NCI-H146 (cell line): ENCODE measurements around the gene TRPM4.
"Not testable (repeated sequence)": the region's sequence is repeated elsewhere in the genome, so short reads cannot be mapped to it uniquely, and the experiment has no call there.

Experiments
- DNase-seq: peaks from one replicate; lab custom pipeline; 2025; lab: John Stamatoyannopoulos, UW

The TRPM4 gene

DNA sequence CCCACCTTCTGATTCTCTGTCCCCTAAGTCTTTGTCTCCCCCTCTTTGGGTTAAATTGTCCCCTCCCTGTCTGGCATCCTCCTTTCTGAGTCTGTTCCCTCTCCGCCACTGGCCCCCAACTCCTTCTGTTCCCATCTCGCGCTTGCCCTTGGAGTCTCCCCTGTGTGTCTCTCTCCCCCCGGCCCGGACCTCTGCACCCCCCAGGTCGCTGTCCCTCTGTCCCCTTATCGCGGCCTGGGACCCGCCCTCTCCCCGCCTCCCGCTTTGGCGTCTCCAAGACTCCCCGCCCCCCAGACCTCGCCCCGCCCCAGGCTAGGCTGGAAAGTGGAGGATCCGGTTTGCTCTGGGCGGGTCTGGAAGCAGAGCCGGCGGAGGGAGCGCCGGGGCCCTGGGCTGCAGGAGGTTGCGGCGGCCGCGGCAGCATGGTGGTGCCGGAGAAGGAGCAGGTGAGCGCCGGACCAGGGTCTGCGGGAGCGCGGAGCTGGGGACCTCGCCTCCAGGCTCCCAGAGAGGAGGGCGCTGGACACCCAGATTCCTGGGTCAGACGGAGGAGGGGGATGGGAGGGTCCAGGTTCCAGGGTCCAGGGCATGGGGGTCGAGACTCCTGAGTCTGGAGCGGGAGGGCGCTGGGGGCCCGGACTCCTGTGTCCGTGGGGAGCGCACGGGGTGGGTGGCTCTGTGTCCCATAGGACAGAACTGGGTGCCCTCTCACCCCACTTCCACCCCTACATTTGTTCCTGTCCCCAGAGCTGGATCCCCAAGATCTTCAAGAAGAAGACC is at the start of gene TRPM4:
Gene TRPM4, plus strand, starts transcription at position 348 of the 780 bp plus-strand sequence. Its CDS starts 75 bp downstream, at position 423.
- DNase-seq = peak; percentile 78

DNA sequence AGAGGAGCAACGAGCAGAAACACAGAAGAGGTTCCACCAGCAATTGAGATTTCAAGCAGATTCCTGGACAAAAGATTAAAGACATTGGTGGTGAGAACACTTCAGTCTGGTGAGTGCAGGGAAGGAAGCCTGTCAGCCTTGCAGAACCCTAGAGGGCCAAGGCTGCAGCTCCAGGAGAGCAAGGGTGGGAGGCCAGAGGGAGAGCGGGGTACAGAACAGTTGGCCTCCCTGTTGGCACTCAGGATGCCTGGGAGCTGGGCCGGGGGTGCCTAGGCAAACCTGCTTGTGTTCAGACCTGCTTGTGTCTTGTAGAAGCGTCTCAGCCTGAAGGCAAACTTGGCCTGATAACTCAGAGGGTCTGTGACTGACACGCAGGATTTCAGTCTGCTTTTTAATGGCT is 48.5 kb upstream of the TRPM4 start:
- no peak for DNase-seq

DNA sequence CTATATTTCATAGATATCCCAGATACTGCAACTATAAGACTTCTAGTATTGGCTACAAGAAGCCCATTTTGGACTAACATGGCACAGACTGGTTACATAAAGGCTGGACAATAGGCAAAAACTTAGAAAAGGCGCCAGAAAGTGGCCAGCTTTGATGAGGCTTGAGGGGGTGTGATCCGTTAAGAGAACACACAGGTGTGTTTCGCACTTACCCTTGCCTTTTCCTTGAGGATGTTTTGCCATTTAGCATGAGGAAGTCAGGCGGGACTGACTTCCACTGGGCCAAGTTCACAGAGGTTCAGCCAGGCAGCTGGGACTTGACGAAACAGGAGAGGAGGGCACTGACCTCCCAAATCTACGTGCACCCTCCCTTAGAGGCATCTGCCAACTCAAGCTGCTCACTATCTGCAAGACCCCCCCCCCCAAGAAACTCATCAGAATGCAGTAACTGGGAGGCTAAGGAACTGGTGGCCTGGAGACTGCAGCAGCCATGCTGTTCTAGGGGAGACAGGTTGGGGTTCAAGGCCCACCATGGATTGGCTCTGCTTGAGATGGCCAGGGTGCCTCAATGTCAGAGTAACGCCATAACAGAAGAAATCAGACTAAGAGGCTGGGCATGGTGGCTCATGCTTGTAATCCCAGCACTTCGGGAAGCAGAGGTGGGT is 47.9 kb upstream of the TRPM4 start:
- no peak for DNase-seq

DNA sequence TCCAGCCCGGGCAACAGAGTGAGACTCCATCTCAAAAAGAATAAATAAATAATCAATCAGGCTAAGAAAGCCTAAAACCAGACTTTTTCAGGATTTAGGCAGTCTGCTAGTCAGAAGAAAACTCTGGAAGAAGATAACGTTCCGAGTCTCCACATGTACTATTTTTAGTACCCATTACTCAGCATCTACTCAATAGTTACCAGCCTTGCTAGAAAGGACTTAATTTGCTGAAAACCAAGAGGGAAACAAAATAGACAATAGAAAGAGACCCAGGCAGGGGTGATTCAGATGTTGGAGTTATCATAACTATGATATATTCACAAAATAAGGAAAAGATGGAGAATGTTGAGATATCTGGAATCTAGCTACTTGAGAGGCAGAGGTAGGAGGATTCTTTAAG is 47.0 kb upstream of the TRPM4 start:
- DNase-seq = no peak

DNA sequence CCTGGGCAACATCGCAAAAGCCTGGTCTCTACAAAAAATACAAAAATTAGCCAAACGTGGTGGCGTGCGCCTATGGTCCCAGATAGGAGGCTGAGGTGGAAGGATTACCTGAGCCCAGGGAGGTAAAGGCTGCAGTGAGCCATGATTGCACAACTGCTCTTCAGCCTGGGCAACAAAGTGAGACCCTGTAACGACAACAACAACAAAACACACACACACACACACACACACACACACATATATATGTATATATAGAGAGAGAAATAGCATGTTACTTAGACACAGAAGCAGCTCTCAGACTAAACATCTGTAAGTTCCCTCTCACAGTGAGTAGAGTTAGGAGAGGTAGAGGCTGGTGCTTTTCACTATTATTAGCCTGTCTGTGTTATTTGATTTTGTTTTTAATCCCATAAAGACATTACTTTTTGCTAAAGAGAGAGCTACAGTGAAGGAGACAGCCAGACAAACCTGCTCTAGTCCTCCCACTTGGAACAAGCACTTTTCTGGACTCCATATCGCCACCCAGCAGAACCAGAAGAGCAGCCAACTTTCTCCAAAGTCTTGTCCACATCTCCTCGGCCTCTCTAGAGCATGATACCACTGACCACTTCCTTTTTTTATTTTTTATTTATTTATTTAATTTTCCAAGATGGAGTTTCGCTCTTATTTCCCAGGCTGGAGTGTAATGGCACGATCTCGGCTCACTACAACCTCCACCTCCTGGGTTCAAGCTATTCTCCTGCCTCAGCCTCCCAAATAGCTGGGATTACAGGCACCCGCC is 46.2 kb upstream of the TRPM4 start:
- DNase-seq = no peak

DNA sequence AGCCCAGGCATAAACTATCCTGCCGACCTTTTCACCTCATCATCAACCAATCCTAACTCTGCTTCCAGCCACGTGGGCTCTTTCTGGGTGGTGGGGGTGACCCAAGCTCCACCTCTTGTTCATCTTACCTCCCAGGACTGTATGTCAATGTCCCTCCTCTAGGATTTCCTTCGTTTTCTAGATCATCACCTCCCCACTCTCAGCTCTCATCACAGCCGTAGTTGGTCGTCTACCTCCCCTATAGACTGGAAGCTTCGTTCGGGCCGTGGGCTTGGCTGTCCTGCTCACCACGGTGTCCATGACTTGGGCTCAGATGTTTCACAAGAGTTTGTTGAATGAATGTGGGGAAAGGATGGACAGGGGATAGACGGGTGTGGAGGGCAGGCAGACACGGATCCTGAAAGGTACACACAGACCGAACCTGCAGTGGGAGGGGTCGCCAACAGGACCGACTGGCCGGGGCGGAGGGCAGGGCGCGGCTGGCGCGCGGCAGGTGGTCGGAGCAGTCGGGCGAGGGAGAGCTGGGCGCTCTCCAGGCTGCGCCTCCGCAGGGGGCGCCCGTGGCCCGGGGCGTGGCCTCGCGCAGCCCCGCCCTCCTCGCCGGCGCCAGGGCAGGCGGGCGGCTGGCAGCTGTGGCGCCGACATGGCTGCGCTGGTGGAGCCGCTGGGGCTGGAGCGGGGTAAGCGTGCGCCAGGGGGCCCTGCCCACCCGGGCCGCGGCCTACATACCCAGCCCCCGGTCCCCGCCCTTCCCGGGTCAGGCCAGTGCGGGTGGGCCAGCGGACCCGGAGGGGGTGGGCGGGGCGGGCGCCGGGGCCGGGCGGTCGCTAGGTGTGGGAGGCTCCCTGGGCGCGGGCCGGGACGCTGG is 43.6 kb upstream of the TRPM4 start, which contains the start of gene LIN7B:
Gene LIN7B, plus strand, starts transcription at position 609 of the 868 bp plus-strand sequence. Its CDS starts 35 bp downstream, at position 644.
- peak; percentile 72 for DNase-seq

DNA sequence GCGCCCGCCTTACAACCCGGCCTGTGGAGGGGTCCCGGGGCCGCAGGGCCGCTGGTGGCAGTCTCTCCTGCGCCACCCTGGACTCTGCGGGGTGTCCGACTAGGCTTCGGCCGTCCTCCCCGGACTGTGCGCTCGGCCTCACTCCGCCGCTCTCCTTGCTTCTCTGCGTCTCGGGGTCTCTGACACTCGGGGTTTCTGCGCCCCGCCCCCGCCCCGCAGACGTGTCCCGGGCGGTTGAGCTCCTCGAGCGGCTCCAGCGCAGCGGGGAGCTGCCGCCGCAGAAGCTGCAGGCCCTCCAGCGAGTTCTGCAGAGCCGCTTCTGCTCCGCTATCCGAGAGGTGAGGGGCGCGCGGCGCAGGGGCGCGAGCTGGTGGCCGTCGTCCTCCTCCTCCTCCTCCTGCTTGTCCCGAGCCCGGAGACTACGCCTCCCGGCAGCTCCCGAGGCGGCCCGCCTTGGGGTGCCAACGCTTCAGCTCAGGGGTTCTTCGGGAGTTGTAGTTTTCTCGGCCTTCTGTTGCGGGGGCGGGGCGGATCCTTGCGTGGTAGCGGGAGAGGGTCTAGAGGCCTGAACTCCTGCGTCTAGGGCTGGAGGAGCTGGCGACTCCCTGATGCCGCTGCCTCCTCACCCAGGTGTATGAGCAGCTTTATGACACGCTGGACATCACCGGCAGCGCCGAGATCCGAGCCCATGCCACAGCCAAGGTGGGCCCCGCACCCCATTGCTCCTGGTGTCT is 42.8 kb upstream of the TRPM4 start:
- peak; percentile 55 for DNase-seq

DNA sequence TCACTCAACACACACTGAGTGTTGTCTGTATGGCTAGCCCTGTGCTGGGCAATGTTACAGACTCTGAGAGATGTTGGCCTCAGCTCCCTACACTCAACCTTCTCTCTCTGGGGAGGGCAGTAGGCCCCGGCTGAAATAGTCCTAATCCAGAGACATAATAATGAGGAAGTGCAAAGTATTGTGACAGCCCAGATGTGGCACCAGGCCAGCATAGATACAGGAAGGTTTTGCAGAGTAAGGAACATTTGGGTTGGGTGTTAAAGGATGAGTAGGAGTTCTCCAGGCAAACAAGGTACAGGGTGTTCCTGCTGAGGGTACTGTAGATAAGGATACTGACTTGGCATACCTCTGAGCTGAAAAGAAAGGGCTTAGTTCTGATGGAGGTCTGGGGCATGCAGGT is 41.0 kb upstream of the TRPM4 start:
- DNase-seq = no peak

DNA sequence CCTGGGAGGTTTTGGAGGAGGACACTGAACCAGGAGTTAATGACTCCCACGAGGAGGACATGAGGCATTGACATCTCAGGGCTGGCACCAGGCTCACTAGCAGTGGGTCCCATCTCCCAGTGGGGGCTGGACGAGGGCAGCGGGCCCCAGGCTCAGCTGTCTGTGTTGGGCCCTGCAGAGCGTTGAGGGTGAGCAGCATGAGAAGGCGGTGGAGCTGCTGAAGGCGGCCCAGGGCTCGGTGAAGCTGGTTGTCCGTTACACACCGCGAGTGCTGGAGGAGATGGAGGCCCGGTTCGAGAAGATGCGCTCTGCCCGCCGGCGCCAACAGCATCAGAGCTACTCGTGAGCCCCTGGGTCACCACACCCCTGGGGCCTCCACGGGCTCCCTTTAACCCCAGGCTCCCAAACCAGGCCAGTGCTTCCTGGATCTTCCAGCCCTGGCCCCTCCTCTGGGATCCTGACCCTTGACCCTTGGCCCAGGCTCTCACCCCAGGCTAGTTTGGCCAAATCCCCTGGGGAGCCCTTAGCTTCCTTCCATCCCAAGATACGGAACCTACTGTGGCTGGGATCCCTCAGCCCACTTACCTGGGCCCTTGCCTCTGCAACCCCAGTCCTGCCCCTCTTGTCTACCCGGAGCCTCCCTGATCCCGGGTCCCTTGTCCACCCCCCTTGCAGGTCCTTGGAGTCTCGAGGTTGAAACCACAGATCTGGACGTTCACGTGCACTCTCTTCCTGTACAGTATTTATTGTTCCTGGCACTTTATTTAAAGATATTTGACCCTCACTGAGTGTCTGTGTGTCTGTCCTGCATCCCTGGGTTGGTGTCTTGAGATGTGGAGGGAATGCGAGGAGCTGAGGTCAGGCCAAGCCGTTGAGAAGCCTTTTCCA is 39.7 kb upstream of the TRPM4 start:
- DNase-seq = no peak

DNA sequence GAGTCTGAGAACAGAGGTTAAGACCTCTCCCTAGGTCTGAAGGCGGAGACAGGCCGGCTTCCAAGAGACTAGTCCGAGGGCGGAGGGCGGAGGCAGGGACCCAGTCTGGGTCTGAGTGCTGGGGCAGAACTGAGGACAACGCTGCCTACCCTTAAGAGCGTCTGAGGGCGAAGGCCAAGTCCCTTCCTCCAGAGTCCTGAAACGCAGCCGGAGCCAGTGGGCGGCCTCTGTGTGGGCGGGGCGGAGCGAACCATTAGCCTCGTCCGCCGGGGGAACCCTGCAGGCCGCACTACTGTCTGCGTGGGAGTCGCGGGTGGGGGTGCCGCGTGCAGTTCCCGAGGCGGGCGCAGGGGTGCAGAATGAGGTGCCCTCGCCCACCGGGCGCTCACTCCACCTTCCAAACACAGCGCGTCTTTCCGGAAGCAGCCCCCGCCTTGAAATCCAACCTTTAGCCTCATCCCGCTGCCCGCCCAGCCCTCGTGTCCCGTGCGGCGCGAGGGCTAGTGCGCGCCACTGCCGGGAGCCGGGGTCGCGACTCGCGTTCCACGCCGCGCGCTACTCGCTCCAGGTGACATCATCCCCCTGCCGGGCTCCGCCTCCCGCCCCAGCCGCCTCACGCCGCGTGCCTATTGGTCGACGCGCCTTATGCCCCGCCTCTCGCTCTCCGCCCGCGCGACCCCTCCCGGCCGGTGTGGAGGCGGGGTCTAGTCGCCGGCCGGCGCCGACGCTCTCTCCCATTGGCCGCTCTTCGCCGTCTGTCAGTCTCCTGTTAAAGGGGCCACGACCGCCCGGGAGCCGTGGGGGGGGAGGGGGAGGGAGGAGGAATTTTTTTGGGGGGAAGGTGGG is 38.8 kb upstream of the TRPM4 start, which contains the start of gene C19orf73:
Gene C19orf73, minus strand, starts transcription at position 579 of the 846 bp plus-strand sequence. Its CDS starts 121 bp downstream, at position 458.
- peak; percentile 92 for DNase-seq

DNA sequence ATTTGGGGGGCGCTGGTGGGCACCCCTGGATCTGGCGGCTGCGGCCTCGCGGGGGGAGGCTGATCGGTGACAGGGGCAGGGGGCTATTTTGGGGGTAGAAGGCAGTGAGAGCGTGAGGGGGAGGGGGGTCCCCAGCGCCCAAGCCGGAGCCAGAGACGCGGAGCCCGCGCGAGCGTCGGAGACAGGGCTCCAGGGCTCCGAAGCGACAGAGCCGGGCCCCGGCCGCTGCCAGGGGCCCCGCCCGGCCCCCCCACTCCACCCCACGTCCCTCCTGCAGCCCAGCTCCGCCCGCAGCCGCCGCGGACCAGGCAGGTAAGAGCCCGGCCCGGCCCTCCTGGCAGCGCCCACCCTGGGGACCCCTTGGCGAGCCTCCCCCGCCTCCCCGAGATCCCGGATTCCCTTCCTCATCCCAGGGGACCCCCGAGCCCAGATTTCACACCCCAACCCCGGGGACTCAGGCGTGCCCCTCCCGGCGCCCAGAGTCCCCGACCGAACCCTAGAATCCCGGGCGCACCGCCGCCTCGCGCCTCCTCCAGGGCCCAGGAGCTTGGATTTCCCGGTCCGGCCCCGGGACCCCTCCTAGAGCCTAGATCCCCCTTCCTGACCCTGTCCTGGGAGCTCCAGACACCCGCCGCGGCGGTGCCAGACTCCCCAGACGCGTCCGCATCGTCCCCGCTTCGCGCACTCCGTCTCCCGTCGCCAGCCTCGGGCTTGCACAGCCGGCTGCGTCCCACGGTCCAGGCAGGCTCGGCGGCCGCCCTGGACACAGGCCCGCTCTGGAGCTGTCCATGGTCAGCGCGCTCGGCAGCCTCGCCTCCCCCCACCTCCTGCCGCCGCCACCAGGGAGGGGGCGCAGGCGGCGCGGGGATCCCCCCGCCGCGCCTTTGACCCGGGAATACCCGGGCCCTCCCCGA is 37.9 kb upstream of the TRPM4 start, which contains the start of gene PPFIA3:
Gene PPFIA3, plus strand, starts transcription at position 134 of the 914 bp plus-strand sequence. CDS start 8,330 bp downstream, outside the sequence.
- peak; percentile 46 for DNase-seq

DNA sequence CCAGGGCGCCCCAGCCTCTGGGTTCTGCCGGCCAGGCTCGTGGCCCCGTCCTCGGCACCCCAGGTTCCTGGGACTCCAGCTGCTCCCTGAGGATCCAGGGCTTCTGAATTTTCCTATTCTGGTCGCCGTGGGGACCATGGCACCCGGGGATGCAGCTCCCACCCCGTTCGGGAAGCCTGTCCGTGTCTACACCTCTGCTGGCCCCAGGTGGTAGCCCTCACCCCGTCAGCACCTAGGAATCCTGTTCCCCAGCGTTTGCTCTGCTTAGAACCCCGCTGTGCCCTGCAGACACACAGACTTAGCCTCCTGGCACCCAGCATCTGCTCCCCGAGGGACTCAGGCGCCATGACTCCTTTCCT is 37.3 kb upstream of the TRPM4 start:
- no peak for DNase-seq

DNA sequence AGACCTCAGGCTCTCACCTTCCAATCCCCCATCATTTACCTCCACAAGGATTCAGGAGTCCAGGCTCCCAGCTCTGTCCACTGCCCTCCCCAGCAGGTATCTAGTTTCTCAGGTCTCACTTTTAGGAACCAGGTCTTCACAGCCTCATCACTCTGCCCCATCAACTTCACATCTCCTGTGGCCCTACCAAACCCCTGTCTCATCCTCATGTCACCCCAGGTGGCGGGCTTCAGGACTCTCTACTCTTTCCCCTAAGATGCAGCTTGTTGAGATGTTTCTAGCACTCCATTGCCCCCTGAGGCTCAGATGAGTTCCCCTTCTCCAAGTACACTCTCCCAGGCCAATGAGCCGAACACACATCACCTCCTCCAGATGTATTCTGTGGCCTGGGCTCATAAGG is 36.7 kb upstream of the TRPM4 start:
- DNase-seq = no peak

DNA sequence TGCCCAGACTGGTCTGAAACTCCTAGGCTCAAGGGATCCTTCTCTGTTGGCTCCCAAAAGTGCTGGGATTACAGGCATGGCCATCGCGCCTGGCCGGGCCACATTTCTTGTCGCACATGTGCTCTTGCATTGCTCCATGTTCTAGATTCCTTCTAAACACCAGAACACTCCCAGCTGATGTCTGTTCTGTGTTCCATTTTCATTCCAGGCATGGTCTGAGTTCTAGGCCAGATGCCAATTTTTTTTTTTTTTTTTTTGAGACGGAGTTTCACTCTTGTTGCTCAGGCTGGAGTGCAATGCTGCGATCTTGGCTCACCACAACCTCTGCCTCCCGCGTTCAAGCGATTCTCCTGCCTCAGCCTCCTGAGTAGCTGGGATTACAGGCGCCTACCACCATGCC is 35.8 kb upstream of the TRPM4 start:
- DNase-seq = not testable (repeated sequence)

DNA sequence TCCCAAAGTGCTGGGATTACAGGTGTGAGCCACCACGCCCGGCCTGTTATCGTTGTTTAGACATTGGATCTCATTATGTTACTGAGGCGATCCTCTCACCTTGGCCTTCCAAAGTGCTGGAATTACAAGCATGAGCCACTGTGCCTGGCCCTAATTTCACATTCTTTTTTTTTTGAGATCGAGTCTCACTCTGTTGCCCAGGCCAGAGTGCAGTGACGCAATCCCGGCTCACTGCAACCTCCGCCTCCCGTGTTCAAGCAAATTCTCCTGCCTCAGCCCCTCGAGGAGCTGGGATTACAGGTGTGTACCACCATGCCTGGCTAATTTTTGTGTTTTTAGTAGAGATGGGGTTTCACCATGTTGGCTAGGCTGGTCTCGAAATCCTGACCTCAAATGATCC is 34.3 kb upstream of the TRPM4 start:
- DNase-seq = not testable (repeated sequence)

DNA sequence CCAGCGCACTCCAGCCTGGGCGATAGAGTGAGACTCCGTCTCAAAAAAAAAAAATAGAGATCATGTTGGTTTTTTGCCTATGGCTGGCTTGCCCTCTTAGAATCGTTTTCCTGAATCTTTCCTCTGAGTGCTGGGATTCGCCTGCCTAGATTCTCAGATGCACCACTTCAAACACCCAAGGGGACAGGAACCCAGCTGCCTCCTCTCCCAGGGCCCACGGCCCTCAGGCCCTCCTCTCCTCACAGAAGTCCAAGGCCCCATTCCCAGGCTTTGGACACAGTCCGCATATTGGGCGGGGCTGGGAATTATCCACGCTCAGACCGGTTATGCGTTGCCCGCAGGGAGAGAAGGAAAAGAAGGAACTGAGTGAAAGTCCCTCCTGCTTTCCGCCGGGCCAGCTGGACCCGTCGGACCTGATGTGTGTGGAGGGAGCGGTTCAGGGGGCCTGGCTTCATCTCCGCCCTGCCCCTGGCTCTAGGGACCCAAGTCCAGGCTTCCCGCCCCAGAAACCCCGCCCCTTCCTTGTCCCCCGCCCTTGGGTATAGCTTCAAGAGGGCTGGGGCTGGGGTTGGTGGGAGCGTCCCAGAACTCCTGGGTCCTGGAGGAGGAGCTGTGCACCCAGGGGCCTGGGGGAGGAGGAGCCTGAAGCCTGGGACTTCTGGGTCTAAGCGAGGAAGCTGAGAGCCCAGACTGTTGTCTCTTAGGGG is 32.4 kb upstream of the TRPM4 start:
- peak; percentile 64 for DNase-seq

DNA sequence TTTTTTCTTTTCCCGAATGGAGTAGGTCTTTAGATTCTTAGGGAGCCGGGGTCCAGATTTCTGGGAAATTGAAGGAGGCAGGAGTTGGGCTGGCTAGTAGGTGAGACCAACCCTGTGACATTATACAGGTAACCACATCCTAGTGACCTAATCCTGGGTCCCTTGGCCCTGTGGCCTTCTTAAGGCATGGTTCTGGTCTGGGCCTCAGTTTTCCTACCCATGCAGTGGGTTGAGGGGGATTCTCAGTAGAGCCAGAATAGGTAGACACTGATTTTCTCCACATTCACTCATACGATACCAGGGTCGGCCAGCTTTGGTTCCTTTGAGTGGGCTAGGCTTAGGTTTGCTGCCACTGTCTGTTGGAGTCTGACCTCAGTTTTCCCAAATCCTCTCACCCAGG is 31.0 kb upstream of the TRPM4 start:
- DNase-seq = no peak
